Measurements from ENCODE around the gene INTS6.

Gene INTS6, protein sequence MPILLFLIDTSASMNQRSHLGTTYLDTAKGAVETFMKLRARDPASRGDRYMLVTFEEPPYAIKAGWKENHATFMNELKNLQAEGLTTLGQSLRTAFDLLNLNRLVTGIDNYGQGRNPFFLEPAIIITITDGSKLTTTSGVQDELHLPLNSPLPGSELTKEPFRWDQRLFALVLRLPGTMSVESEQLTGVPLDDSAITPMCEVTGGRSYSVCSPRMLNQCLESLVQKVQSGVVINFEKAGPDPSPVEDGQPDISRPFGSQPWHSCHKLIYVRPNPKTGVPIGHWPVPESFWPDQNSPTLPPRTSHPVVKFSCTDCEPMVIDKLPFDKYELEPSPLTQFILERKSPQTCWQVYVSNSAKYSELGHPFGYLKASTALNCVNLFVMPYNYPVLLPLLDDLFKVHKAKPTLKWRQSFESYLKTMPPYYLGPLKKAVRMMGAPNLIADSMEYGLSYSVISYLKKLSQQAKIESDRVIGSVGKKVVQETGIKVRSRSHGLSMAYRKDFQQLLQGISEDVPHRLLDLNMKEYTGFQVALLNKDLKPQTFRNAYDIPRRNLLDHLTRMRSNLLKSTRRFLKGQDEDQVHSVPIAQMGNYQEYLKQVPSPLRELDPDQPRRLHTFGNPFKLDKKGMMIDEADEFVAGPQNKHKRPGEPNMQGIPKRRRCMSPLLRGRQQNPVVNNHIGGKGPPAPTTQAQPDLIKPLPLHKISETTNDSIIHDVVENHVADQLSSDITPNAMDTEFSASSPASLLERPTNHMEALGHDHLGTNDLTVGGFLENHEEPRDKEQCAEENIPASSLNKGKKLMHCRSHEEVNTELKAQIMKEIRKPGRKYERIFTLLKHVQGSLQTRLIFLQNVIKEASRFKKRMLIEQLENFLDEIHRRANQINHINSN
- 155 to 171 reads per million in 2 experiments for total RNA-seq

DNA sequence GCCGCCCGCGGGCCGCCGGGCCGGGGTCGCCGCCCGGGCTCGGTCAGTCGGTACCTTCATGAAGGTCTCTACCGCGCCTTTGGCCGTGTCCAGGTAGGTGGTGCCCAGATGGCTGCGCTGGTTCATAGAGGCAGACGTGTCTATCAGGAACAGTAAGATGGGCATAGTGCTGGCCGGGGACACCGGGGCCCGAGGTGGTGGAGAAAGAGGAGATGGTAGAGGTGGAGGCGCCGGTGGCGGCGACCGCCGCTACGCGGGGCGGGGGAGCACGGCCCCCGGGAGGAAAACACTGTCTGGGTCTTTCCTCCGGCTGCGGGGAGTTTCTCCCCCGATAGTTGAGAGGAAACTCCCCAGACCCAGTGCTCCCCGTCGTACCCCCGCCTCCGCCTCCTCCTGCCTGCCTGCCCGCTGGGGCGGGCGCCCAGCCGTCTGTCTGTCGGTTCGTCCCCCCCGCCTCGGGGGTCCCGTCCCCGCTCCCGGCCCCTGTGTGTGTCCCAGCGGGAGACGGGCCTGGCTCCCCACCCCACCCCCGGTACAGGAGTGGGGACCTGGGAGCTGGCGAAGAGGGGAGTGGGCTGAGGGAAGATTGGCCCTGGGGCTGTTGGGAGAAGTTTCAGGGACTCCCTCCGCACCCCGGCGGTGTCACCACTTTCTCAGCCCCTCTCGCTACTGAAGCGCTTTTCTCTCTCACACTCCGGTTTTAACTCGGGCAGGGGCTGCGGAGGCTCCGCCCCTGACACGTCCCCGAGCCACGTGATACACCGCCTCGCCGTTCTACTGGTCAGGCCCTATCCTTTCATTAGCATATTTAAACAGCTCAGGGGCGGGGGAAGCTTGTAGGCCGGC, at the start of gene INTS6:
Gene INTS6 (minus strand): TSS at position 676 of the 846 bp plus-strand sequence. CDS start 511 bp downstream, at position 165.
- peak; percentile 98 for DNase-seq (ENCODE audit: low read depth)

DNA sequence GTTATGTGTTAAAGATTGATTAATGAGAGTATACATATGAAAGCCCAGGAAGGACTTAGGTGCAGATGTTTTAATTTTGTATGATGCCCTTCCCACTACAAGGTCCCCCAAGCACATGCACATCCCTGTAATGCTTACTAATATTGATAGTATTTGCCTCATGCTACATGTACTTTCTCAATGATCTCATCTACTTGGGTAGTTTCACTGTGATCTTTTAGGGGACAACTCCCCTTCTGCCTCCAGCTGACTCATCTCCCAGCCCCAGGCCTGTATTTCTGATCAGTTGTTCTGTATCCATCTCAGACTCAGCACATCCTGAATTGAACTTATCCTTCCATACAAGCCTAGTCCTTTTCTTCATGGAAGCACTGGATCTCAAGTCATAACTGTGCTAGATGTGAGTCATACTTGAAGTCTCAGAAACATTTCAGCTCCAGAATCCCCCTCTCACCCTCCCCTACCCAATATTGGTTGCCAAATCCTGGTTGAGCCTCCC, 49.4 kb upstream of the INTS6 start:
- no peak for DNase-seq (ENCODE audit: low read depth)

DNA sequence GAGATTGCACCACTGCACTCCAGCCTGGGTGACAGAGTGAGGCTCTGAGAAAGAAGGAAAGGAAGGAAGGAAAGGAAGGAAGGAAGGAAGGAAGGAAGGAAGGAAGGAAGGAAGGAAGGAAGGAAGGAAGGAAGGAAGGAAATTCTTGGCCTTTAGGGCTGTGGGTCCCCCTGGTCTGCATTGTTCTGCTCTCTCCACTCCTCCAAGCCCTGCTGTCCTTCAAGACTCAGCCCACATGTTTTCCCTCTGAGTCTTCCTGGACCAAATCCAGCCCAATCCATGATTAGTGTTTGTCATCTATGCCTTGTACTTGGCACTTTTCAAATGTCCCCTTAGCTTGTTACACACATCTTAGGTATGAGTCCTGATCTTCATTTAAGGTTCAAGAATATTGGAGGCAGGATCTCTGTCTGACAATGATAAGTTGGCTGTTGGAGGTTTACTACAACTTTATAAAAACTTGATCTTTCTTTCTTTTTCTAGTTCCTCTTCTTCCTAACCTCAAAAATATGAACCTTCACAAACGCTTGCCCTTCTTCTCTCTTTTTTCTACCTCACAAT, 48.8 kb upstream of the INTS6 start:
- no peak for DNase-seq (ENCODE audit: low read depth)

DNA sequence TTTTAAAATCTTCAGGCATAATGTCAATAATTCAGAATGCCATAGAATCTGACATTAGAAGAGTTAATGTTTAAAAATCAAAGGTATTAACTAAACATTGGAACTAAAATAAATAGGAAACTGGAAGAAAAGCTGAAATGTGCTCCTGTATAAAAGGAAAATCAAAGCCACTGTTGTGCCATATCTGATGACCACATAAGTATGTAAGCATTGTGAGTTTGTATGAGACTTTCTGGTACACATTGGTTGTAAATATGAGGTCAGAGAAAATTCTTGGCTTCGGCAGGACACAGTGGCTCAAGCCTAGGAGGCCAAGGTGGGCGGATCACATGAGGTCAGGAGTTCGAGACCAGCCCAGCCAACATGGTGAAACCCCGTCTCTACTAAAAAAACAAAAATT, 48.3 kb upstream of the INTS6 start:
- no peak for DNase-seq (ENCODE audit: low read depth)

DNA sequence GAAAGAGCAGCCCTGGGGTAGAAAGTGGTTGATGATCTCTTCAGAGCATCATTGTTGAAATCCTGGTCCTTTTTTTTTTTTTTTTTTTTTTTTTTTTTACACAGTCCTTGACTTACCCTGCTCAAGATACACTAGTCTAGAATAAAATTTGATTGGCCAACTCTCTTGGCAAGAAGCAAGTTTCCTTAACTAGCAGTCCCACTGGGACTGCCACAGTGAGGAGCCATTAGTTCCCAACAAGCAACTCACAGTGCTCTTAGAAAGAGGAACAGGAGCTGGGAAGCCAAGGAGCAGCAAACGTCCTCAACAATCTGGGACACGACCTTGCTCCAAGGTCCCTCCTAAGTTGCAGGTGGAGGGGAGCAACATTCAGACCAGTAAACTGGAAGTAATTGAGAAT, 47.9 kb upstream of the INTS6 start:
- no peak for DNase-seq (ENCODE audit: low read depth)

DNA sequence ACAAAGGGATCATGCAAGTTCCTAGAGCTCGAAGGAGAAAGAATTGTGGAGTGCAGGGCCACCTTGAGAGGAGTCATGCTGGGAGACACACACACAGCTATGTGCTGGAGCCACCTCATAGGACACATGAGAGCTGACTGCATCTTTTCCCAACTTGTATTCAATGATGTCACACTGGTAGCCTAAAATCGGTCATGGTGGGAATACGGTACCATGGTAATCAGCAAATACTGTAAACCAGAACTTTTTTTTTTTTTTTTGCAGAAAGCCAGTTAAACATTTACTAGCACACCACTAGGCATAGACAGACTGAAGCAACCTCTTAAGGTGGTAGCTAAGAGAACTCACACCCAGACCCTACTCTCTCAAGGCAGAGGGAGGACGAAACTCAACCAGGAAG, 47.0 kb upstream of the INTS6 start:
- no peak for DNase-seq (ENCODE audit: low read depth)

DNA sequence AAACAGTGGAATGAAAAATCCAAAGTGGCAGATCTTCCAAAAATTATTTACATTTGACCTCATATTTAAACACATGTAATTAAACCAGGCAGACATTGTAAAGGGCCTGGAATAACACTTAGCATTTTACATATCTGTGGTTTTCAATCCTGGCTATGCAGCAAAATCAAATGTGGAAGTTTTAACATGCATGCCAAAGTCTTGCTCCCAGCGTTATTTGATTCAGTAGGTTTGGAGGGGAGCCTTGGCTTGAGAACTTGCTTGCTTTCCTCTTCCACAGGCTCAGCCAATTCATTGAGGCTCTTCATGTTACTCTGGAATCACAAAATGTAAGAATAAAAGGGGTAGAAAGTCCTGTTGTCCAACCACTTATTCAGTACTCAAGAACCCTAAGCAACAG, 42.5 kb upstream of the INTS6 start:
- DNase-seq (ENCODE audit: low read depth): no peak

DNA sequence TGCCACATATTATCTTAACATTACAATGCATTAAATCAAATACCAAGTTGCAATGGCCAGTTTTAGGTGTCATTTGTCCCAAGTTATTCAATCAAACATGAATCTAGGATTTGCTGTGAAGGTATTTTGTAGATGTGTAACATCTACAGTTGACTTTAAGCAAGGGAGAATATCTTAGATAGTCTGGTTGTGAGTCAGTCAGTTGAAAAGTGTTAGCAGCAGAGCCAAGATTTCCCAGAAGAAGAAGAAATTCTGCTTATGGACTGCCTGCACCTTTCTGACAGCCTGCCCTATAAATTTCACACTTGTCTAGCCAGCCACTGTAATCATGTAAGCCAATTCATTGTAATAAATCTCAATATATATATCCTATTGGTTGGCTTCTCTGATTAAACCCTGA, 41.3 kb upstream of the INTS6 start:
- no peak for DNase-seq (ENCODE audit: low read depth)

DNA sequence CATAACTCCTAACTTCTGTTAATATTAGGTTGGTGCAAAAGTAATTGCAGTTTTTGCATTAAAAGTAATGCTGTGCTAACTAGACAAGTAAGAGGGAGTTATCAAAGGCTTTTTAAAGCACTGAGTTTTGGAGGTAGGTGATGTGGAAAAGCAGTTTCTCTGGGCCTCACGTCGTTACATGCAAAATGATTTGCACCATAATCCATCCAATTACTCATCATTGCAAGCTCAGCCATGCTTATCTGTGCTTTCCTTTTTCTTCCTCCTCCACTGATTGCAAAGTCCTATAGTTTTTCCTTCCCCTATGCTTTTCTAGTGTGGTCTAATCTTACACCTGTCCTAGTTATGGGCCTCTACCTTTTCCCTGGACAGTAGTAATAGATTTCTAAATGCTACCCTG, 35.4 kb upstream of the INTS6 start:
- DNase-seq (ENCODE audit: low read depth): no peak

DNA sequence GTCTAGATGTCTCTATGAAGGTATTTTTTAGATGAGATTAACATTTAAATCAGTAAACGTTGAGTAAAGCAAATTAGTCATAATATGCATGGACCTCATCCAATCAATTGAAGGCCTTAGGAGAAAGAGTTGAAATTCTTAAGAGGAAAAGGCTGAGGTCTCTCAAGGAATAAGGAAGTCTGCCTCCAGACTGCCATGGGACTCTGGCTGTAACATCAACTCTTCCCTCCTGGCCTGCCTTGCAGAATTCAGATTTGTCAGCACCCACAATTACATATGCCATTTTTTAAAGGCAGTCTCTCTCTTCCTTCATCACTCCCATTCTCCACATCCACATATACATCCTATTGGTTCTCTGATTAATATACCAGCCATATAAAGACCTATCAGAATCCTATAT, 28.8 kb upstream of the INTS6 start:
- no peak for DNase-seq (ENCODE audit: low read depth)

DNA sequence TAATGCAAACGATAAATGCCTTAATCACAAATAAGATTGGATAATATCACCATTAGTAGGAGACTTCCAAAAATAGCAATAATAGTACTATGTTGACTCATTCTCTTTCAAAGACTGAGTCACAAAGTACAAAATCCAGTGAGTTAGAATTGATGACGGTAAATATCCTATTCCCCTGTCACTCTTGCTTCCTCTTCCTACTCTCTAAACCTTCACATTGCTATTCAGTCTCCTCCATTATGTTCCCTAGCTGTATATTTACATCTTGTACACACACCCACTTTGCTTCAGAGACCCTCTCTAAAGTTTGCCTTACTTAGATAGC, 26.3 kb upstream of the INTS6 start:
- DNase-seq (ENCODE audit: low read depth): no peak

DNA sequence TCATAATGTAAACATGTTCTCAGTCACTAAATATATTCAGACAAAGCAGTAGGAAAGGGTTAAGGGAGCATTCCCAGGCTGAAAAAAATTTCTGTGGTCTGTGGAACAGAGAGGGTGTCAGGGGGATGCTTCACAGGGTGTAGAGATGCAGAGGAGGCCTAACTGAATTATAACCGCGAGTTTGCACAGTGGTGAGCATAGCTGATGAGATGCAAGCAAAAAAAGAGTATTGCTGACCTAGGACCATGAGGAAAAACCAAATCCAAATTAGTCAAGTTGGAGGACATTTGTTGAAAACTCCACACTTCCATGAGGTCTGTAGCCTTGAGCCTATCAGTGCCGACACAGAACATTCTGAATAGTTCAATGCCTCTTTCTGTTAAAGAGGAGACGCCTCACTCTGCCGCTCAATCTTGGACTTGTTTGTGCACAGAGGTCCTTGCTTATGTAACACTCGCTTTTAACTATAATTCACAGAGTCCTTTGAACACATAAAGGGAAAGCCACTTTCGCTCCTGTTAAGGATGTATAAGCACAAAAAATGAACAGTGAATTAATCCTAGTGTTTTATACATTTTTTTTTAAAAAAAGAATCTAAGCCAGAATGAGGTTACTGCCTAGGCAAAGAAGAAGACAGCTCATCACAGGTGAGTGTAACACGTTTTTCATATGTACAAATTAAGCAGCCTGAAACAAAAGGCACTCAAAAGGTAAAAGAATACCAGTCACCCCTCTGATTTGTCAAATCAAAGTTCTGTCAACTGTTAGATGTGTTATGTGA, 25.8 kb upstream of the INTS6 start:
- DNase-seq (ENCODE audit: low read depth): no peak

DNA sequence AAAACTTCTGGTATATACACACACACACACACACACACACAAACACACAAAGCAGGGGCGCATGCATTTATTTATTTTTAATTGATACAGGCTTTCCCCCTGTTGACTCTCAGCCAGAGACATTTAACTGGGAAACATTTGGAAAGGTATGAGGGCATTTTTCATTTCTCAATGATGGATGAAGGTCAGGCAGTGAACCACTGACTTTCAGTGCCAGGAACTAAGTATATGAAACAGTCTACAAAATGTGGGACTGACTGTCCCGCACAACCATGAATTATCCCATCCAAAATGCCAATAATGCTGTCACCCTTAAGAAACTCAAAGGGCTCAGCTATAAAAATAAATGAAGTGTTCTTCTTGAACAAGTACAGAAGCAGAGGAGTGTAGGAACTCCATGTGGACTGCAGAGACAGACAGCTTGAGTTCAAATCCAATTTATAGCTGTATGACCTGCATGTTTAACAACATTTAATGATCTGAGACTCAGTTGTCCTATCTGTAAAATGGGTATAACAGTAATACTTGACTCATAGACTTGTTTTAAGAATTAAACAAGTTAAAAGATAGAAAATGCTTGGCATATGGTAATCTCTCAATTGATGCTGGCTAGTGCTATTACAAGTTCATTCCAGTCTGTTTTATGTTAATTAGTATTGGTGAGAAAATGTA, 25.0 kb upstream of the INTS6 start:
- no peak for DNase-seq (ENCODE audit: low read depth)

DNA sequence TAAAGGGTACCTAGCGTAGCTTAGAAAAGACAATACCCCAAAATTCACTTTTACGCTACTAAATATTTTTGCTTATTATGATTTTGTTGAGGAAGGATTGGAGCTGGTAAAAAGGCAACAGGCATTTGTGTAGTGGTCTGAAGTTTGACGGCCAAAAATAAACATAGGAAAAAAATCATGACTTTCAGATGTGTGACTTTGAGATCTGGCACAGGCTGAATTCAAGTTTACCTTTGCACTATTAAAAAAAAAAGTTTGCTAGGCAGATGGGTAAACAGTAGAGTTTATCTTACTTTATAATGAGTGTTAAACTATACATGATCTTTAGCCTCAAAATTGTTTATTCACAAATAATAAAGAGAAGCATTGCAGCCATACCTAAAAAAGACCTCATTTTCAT, 24.3 kb upstream of the INTS6 start:
- DNase-seq (ENCODE audit: low read depth): no peak

DNA sequence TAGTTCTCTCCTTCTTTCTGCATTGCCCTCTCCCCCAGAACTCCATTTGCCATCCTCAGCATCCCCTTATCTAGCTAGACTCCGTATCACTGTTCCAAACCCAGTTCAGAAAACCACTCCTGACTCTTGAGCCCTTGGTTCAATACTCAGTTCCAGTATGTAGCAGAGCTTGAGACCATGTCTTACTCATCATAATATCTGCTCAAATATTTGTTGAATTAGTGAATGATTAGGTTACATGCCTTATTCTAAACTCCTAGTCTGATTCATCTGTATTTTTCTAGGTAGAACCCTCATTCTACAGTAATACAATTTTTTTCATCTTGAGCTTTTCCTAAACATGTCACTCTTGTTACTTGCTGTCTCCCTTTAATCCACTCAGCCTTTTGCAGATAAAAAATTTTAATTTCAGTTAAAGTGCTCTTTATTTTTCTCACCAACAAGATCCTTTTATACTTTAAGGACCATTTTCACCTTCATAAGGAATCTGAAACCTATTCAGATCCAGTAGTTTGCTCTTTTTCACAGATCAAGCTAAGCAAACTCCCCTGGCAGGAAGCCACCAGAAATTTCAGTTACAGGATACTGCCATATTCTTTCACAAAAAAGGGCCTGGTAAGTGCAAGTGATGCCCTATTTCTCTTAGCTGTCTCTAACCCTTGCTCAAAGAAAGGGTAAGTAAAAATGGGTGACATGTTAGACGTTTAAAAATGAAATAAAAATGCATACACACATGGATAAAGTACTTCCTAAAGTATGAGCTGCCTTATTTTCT, 23.1 kb upstream of the INTS6 start:
- no peak for DNase-seq (ENCODE audit: low read depth)

DNA sequence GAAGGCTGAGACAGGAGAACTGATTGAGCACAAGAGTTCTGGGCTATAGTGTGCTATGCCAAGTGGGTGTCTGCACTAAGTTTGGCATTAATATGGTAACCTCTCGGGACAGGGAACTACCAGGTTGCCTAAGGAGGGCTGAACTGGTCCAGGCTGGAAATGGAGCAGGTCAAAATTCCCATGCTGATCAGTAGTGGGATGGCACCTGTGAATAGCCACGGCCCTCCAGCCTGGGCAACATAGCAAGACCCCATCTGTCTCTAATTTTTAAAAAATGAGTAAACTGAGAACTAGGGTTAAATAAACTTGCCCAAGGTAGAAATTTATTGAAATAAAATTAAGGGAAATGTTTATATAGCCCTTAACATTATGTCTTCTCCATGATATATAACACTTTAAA, 17.0 kb upstream of the INTS6 start:
- no peak for DNase-seq (ENCODE audit: low read depth)

DNA sequence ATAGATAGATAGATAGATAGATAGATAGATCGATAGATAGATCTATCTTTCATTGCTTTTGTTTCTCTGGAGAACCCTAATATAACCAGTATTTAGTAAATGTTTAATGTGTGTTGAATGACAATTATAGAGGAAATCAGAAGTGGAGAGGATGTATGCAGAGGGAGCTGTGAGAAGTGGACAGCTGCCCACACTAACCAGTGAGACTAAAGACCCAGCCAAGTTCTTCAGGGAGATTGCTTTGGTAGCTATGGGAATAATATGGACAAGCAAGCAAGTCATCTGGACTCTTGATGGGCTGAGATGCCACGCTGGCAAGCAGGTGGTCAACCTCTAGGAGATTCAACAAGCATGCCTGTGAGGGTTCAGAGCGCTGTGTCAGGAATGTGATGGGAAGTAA, 14.9 kb upstream of the INTS6 start:
- DNase-seq (ENCODE audit: low read depth): no peak

DNA sequence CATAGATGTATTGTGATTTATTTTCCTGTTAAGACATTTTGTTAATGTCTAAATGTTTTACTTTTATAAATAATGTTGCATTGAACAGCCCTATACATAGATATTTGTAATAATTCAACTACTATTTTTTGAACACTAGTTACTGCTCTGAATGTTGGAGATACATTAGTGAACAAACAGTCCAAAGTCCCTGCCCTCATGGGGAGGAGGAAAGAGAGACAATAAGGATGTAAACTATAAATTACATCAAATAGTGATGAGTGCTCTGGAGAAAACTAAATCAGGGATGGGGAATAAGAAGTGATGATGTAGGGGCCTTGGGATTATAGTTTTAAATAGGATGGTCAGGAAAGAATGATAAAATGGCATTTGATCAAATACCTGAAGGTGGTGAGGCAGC, 12.3 kb upstream of the INTS6 start:
- no peak for DNase-seq (ENCODE audit: low read depth)

DNA sequence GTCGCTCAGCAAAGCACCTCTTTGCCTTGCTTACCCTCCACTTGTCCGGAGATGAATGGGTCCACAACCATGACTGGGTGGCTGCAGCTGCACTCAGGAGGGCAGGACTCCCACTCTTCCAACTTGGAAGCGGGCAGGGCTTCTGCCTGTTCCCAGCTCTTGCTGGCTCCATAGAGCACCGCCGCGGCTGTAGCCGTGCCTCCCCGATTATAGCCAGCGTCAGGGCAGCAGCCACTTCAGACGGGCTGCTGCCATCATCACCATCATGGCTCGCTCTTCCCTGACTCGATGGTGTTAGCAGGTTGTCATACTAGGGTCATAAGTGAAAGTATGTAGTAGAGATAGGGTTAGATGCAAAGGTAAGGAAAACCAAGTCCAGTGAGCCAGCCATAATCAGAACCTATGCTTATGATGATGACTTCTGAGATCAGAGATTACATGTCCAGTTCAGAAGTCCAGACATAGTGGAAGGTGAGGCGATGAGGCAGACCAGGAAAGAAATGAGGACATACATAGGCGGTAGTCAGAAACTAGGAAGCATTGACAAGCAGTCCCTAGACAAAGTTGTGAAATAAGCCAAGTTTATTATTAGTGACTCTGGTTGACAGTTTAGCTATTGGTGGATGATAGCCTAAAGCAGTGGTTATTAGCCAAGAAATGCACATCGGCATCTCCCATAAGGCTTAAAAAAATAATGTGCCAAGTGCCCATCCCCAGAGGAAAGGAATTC, 4.4 kb upstream of the INTS6 start:
- DNase-seq (ENCODE audit: low read depth): no peak

Measured in T follicular helper cell (primary cell).